Body of pancreas (tissue), 4 donors: ENCODE measurements around the gene KIF1A.

Experiments
- CTCF ChIP-seq, 7 experiments: fragments of 450-650 bp in 4 of 7; fragments of 200-600 bp in 3 of 7; sonication (generic) in 3 of 7; IDR thresholded peaks; one replicate each; pipeline ENCODE4 v1.5.1; 2016 to 2019; ENCODE audit warnings: antibody characterized with exemption in 7 of 7
- POLR2A ChIP-seq, 3 donors: fragments of 450-650 bp; IDR thresholded peaks; one replicate each; pipeline ENCODE4 v1.6.1; 2016; ENCODE audit warnings: antibody characterized with exemption in 3 of 3, mild to moderate bottlenecking in 2 of 3

DNA sequence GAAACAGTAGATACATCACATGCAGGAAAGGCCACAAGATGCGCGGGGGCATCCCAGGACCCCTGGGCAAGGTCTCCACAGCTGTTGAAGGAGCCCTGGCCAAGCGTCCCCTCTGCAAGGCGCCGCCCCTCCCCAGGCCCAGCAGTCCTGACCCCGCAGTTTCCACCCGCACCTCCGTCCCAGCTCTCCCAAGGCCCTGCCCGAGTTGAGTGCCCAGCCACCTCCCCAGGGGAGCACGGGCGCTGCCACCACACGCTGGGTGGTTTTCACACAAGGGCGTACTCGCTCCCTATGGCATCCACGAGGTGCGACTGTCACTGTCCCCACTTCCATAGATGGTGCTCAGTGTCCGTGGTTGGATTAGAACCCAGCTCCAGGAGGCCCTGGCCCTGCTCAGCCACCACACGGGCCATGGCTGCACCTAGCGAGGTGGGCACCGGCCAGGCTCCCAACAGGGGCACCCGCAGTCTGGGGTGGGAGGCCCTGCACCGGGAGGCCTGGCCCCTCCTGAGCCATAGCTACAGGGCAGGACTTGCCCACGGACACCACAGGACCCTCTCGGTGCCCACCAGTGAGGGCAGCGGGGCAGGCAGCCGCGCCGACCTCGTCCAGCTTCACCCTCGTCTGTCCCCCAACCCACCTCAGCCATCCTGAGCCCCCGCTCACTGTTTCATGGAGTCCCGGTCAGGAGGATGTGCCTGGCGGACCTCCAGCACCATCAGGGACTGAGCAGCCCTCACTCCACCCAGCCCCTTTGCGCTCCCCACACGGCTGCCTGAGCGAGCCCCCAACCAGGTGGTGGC, 36.0 kb downstream of the KIF1A start:
- TF ChIP-seq CTCF (IDR thresholded peaks at IDR 0.05), result no peak
- TF ChIP-seq POLR2A (IDR thresholded peaks at IDR 0.05), result no peak
